Stimulated activated CD8-positive, alpha-beta memory T cell treated with anti-CD3 and anti-CD28 coated beads, Interleukin-4, amount 100 ng/mL, for 1 hour (primary cell): Measurements from ENCODE around the gene EGLN2.
"Not testable (repeated sequence)": the region's sequence is repeated elsewhere in the genome, so short reads cannot be mapped to it uniquely, and the experiment has no call there.

Experiments used
- DNase-seq, 2 donors: peaks; one replicate each; pipeline ENCODE4 v3.0.0-alpha.2; 2020; ENCODE audit warnings: low read depth in 2 of 2, low spot score in 1 of 2

Gene EGLN2

DNA sequence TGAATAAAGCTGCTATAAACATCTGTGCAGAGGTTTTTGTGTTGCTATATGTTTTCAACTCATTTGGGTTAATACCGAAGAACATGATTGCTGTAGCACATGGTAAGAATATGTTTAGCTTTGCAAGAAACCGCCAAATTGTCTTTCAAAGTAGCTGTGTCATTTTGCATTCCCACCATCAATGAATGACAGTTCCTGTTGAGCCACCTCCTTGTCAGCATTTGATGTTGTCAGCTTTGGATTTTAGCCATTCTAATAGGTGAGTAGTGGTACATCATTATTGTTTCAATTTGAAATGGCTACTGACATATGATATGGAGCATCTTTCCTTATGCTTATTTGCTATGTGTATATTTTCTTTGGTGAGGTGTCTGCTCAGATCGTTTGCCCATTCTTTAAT is 43.0 kb downstream of the EGLN2 start:
- not testable (repeated sequence) for DNase-seq

DNA sequence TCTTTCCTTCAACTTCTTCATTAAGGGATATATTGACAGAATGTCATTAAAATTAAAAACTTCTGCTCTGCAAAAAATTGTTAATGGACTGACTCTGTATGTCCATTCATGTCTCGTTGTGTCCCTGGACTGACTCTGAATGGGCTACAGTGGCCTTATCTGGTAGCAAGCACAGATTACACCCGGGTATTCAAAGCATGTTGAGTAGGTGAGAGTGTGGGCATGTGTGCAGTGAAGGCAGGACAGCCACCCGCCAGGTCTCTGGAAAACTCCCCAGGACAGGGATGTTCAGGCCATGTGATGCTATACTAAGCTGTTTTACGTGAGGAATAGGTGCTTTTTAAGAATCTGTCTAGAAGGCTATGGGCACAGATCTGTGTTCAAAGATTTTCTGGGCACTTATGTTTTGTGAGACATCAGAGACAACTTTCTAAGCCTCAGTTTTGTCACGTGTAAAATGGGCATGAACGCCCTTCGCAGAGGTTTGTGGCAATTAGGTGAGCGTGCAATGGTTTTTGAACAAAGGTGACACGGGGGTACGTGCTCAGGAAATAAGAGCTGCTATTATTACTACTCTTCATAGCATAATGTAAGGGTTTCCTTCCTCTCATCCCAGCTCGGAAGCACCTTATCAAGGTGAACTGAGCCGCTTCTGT is 44.1 kb downstream of the EGLN2 start:
- DNase-seq = not testable (repeated sequence)

DNA sequence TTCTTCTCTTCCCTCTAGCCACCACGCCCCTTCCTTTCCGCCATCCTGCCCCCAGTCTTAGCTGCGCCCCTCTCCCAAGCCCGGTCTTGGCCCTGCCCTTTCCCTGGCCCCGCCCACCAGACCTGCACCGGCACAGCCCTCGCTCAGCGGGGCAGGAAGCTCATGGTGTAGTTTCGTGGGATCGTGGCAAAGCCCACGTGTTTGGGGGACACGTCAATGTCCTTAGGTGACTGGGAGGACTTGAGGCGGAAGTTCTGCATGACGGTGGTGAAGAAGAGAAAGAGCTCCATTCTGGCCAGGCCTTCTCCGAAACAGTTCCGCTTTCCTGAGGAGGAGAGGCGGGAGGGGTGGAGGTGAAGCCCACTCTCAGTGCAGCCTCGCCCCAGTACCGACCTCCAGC is 44.7 kb downstream of the EGLN2 start:
- peak in 1 of 2 donors; percentile 54 for DNase-seq

GRCh38 chr19:40846722-40847121 is 47.7 kb downstream of the EGLN2 start:
- DNase-seq = not testable (repeated sequence)

GRCh38 chr19:40850277-40850676 is 51.3 kb downstream of the EGLN2 start, which contains the start of gene CYP2A6:
Gene CYP2A6 (minus strand): TSS chr19:40850447. CDS start chr19:40850426, 21 bp downstream.
- not testable (repeated sequence) for DNase-seq

- DNase-seq = not testable (repeated sequence)
Measured at GRCh38 chr19:40852467-40853152, 53.6 kb downstream of the EGLN2 start.
